Measurements from ENCODE around the gene TNFRSF9. TPM values are rescaled to one million over a fixed set of nuclear protein-coding genes. Genes with fewer than 3 reads are reported as not detected.

Gene TNFRSF9
- total RNA-seq, 1 experiment from 2014 or later = not detected

DNA sequence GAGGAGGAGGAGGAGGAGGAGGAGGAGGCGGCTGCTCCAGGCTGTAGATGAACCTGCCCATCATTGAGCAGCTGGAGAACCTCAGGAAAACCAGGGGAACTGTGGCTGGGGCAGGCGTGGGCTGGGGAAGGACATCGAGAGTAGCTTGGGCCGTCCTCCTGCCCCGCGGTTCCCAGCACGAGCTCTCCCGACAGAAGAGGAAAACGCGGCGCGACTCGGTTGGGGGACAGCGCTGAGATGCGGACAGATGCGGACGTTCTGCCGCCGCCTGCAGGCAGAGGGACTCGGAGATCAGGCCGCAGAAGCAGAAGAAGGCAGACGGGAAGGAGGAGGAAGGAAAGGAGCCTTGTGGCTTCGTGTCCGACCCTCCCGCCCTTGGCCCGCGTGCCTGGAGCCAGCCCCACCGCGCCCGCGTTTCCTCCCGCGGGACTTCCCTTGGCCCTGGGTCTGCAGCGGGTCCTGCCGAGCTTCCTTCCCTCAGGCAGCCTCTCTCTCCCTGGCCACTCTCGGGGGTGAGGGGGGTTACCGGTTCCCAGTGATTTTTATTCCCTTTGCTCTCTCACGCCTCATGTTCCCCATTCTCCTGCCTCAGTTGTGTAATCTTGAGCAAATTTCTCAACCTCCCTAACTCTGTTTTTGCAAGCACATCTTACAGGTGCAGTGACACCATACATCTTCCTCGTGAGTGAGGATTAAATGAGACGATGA, 1.7 kb upstream of the TNFRSF9 start:
- Mint-ChIP-seq H3K27me3 (ENCODE audit: low read depth) (peaks cover 60% of the 10 kb centered on the region), H3K36me3 (ENCODE audit: insufficient read depth in 1 of 3, low read depth in 3 of 3) (no peaks in the 10 kb centered on the region), H3K4me1 (peaks cover 6 to 15% of the 10 kb centered on the region in 2 experiments; a peak in 3 of 4 replicates), H3K9me3 (peaks cover 0 to 2% of the 10 kb centered on the region in 2 experiments; a peak in 1 of 5 replicates), H3K4me3 (peak overlapping the region in 1 of 2 experiments; percentile 68; a peak in 3 of 5 replicates), H3K27ac (no peak overlapping the region)
- H3K18ac ChIP-seq (ENCODE audit: insufficient read length, low read depth, low read length) = no peak overlapping the region
- WGBS (ENCODE audit: extremely low coverage, insufficient read length, low lambda C conversion rate) = no CpG with 5 or more reads among the region's 40 CpGs
- no peak overlapping the region for H2AK5ac ChIP-seq (ENCODE audit: insufficient read length, low read length)
- no peak overlapping the region for H2BK120ac ChIP-seq (ENCODE audit: low read depth, low read length, poor library complexity, severe bottlenecking)
- no peak overlapping the region for H4K91ac ChIP-seq (ENCODE audit: insufficient read length, low read depth, low read length)
- H3K27ac ChIP-seq (ENCODE audit: insufficient read length, low read depth, low read length) = no peak overlapping the region
- H3K23ac ChIP-seq (ENCODE audit: insufficient read length, low read depth, low read length) = no peak overlapping the region
- H3K23me2 ChIP-seq (ENCODE audit: insufficient read length, low read depth, low read length, poor library complexity, severe bottlenecking) = no peaks in the 10 kb centered on the region
- no peak overlapping the region for H2BK15ac ChIP-seq (ENCODE audit: low read depth, low read length)
- no peak overlapping the region for H4K8ac ChIP-seq (replicated peaks; ENCODE audit: insufficient read length, low read depth, low read length)
- H3K4me2 ChIP-seq (ENCODE audit: insufficient read depth, insufficient read length, low read length) = peak overlapping the region; percentile 40
- no peak overlapping the region for H2AFZ ChIP-seq (ENCODE audit: low read length)
- peaks cover 18% of the 10 kb centered on the region; the same call in 1 of the 2 replicates for H3K27me3 ChIP-seq (ENCODE audit: insufficient read depth, low read length)
- H3K9me3 ChIP-seq (ENCODE audit: control insufficient read depth, low read depth, low read length) = no peaks in the 10 kb centered on the region
- H3K9ac ChIP-seq (ENCODE audit: extremely low read depth, insufficient read length, low read length) = no peak overlapping the region
- DNase-seq = peak; percentile 85
- no peaks in the 10 kb centered on the region for H3K79me1 ChIP-seq (ENCODE audit: insufficient read depth, low read depth, low read length, poor library complexity, severe bottlenecking)
- no peaks in the 10 kb centered on the region for H3K4me1 ChIP-seq (ENCODE audit: insufficient read depth, low read length)
- H3K56ac ChIP-seq (ENCODE audit: insufficient read length, low read depth, low read length) = no peak overlapping the region
- no peak overlapping the region for H3K4ac ChIP-seq (ENCODE audit: low read depth, low read length)
- H3T11ph ChIP-seq (ENCODE audit: low read length) = no peak overlapping the region
- no peak overlapping the region for H4K5ac ChIP-seq (ENCODE audit: insufficient read length, low read depth, low read length)
- H2BK12ac ChIP-seq (ENCODE audit: insufficient read length, low read depth, low read length) = no peak overlapping the region
- no peak overlapping the region for H2BK20ac ChIP-seq (ENCODE audit: low read depth, low read length, poor library complexity, severe bottlenecking)
- TF ChIP-seq, protein P1, sequence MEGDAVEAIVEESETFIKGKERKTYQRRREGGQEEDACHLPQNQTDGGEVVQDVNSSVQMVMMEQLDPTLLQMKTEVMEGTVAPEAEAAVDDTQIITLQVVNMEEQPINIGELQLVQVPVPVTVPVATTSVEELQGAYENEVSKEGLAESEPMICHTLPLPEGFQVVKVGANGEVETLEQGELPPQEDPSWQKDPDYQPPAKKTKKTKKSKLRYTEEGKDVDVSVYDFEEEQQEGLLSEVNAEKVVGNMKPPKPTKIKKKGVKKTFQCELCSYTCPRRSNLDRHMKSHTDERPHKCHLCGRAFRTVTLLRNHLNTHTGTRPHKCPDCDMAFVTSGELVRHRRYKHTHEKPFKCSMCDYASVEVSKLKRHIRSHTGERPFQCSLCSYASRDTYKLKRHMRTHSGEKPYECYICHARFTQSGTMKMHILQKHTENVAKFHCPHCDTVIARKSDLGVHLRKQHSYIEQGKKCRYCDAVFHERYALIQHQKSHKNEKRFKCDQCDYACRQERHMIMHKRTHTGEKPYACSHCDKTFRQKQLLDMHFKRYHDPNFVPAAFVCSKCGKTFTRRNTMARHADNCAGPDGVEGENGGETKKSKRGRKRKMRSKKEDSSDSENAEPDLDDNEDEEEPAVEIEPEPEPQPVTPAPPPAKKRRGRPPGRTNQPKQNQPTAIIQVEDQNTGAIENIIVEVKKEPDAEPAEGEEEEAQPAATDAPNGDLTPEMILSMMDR (conservative IDR thresholded peaks at IDR 0.05) = peak; percentile 57
- no peaks in the 10 kb centered on the region for H4K20me1 ChIP-seq (ENCODE audit: control insufficient read depth, insufficient read depth, insufficient read length)
- no peaks in the 10 kb centered on the region for H3K79me2 ChIP-seq (ENCODE audit: insufficient read depth, low read length)
- no peak overlapping the region for H2BK5ac ChIP-seq (ENCODE audit: insufficient read length, low read length)
- H3K14ac ChIP-seq (ENCODE audit: insufficient read depth, low read length) = peak overlapping the region; percentile 52; the same call in 1 of the 2 replicates
